ENCODE results near the gene PDK3. TPM values are rescaled to one million over a fixed set of nuclear protein-coding genes. Genes with fewer than 3 reads are reported as not detected.

Gene PDK3
- total RNA-seq, 1 experiment from 2014 or later: 3.8 TPM

Other genes starting within 250 kb of the PDK3 start
- not detected in 2 replicates for gene SUPT20HL2, start 151.2 kb upstream of the PDK3 start, total RNA-seq (2014; rRNA removed; shearing (Covaris generic); ENCODE audit: low replicate concordance)
- gene SUPT20HL1, start 104.6 kb upstream of the PDK3 start, total RNA-seq (2014; rRNA removed; shearing (Covaris generic); ENCODE audit: low replicate concordance): not detected in 2 replicates
- gene PCYT1B, start 182.1 kb downstream of the PDK3 start, total RNA-seq (2014; rRNA removed; shearing (Covaris generic); ENCODE audit: low replicate concordance): 0.07 TPM in 1 of 2 replicates, not detected in the other
- gene POLA1, start 228.6 kb downstream of the PDK3 start, total RNA-seq (2014; rRNA removed; shearing (Covaris generic); ENCODE audit: low replicate concordance): 11.3 and 19.9 TPM in 2 replicates

All from MG63 (cell line).